GM10266 (cell line): ENCODE results near the gene MEAK7.

Source experiments
- DNase-seq: peaks from one replicate; pipeline ENCODE4 v3.0.0; 2012; ENCODE audit errors: extremely low spot score
- TF ChIP-seq, protein P1 (sequence below): IDR thresholded peaks from 2 replicates; pipeline ENCODE4 v1.5.1; 2012; ENCODE audit warnings: mild to moderate bottlenecking, low read depth; ENCODE audit not compliant: control insufficient read depth, insufficient read depth; ENCODE audit errors: missing control alignments

Gene MEAK7

DNA sequence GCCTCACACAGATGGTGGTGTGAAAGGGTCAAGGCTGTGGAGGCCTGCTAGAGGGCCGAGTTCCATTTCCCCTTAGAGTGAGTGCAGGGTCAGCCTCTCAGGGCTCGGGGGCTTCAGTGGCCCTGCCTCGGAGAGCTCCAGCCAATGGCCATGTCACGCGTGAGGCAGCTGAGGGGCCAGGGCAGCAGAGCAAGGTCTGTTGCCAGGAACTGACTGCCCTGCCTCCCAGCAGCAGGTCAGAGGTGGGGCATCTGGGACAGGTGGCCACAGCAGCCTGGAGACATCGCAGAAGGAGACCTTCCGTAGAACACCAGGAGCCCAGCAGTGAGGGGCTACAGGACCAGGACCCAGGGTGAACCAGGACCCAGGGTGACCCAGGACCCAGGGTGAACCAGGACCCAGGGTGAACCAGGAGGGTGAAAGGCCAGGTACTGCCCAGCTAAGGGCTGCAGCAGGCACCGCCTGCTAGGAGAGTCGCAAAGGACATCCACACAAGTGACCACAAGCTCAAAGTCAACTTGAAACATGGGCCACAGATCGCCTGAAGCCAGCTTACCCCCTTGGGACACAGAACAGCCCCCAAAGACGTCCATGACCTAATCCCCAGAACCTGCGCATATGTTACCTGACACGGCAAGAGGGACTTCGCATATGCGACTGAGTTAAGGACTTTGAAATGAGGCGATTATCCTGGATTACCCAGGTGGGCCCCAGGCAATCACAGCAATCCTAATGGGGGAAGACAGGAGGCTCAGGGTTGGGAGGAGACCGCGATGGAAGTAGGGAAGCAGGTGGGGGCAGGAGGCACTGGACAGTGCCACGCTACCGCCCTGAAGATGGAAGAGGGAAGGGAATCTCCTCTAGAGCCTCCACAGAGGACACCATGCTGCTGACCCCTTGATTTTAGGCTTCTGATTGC lies 4.8 kb upstream of the MEAK7 start:
- DNase-seq, result no peak
- TF ChIP-seq, protein P1, sequence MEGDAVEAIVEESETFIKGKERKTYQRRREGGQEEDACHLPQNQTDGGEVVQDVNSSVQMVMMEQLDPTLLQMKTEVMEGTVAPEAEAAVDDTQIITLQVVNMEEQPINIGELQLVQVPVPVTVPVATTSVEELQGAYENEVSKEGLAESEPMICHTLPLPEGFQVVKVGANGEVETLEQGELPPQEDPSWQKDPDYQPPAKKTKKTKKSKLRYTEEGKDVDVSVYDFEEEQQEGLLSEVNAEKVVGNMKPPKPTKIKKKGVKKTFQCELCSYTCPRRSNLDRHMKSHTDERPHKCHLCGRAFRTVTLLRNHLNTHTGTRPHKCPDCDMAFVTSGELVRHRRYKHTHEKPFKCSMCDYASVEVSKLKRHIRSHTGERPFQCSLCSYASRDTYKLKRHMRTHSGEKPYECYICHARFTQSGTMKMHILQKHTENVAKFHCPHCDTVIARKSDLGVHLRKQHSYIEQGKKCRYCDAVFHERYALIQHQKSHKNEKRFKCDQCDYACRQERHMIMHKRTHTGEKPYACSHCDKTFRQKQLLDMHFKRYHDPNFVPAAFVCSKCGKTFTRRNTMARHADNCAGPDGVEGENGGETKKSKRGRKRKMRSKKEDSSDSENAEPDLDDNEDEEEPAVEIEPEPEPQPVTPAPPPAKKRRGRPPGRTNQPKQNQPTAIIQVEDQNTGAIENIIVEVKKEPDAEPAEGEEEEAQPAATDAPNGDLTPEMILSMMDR, result no peak

GRCh38 chr16:84508502-84508901 lies 4.0 kb upstream of the MEAK7 start:
- no peak for DNase-seq
- TF ChIP-seq, protein P1, result no peak

DNA sequence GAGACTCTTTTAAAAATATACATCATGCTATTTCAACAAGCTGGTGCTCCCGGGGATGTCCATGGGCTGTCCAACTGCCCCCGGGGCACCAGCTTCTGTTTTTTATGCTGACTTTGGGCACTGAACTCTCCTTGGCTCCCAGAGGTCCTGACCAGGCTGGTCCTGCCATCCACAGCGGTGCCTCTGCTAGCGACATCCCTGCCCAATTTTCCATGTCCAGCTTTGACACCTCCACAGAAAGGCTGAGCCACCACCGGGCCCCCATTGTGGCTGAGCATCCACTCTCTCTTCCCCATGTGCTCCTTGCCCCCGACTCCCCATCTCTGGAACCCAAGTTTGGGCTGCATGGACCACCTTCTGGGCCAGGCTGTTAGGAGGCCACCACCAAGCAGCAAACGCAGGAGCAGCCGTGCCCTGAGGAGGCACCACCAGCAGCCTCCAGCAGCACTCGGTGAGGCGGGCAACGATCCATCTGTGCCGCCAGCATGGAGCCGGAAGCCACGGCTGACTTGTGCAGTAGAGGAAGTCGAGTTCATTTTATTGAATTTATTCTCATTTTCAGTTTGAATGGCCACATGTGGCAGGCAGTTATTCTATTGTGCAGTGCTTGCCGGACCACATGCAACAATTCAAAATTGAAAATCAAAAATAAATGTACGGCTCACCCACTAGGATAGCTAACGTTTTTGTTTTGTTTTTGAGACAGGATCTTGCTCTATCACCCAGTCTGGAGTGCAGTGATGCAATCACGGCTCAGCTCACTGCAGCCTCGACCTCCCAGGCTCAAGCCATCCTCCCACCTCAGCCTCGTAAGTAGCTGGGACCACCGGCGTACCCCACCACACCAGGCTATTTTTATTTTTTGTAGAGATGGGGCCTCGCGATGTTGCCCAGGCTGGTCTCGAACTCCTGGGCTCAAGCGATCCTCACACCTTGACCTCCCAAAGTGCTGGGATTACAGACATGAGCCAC lies 2.8 kb upstream of the MEAK7 start:
- no peak for DNase-seq

GRCh38 chr16:84505249-84506187 lies 1.1 kb upstream of the MEAK7 start:
- no peak for DNase-seq
- TF ChIP-seq, protein P1, result no peak

More for the DNA sequence above, 2.8 kb upstream of the MEAK7 start:
- TF ChIP-seq, protein P1, result no peak

- TF ChIP-seq, protein P1, result no peak
- no peak for DNase-seq
Observed at GRCh38 chr16:84503751-84504395, 586 bp downstream of the MEAK7 start.

- TF ChIP-seq, protein P1, result no peak
- DNase-seq, result no peak
Observed at GRCh38 chr16:84502581-84502980, 1.9 kb downstream of the MEAK7 start.
